HG02981 (cell line): Measurements from ENCODE around the gene UTP25.
A peak's percentile ranks its signal among the peaks of the same experiment; 100 is the strongest.

Experiments used
- ATAC-seq: cut with Tn5 transposase; IDR thresholded peaks from one replicate; pipeline ENCODE4 v1.9.1; 2021; ENCODE audit warnings: mild to moderate bottlenecking, moderate library complexity; ENCODE audit not compliant: unreplicated experiment

UTP25 gene

GRCh38 chr1:209805341-209805781 lies 22.4 kb upstream of the UTP25 start:
- ATAC-seq, result no peak

GRCh38 chr1:209805875-209806760 lies 21.7 kb upstream of the UTP25 start, which contains the start of gene IRF6:
IRF6 (minus strand) TSS chr1:209806142; CDS start chr1:209801413, 4,729 bp downstream.
- ATAC-seq, result peak; percentile 74

GRCh38 chr1:209807509-209807908 lies 20.3 kb upstream of the UTP25 start:
- ATAC-seq, result no peak

- ATAC-seq, result no peak
Measured at GRCh38 chr1:209808059-209808581, 19.7 kb upstream of the UTP25 start.

GRCh38 chr1:209809611-209810010 lies 18.2 kb upstream of the UTP25 start:
- ATAC-seq, result no peak

- ATAC-seq, result no peak
Measured at GRCh38 chr1:209810783-209811182, 17.0 kb upstream of the UTP25 start.

- no peak for ATAC-seq
Measured at GRCh38 chr1:209813902-209814301, 13.9 kb upstream of the UTP25 start.

- no peak for ATAC-seq
Measured at GRCh38 chr1:209815490-209815889, 12.3 kb upstream of the UTP25 start.

- ATAC-seq, result no peak
Measured at GRCh38 chr1:209815931-209816341, 11.8 kb upstream of the UTP25 start.

- no peak for ATAC-seq
Measured at GRCh38 chr1:209816923-209817322, 10.8 kb upstream of the UTP25 start.

GRCh38 chr1:209817691-209818090 lies 10.1 kb upstream of the UTP25 start:
- ATAC-seq, result no peak

GRCh38 chr1:209819058-209819457 lies 8.7 kb upstream of the UTP25 start:
- ATAC-seq, result no peak

GRCh38 chr1:209820986-209821385 lies 6.8 kb upstream of the UTP25 start:
- no peak for ATAC-seq

- no peak for ATAC-seq
Measured at GRCh38 chr1:209822706-209823105, 5.1 kb upstream of the UTP25 start.

GRCh38 chr1:209823143-209824041 lies 4.4 kb upstream of the UTP25 start:
- peak; percentile 38 for ATAC-seq

- ATAC-seq, result no peak
Measured at GRCh38 chr1:209825591-209826434, 2.0 kb upstream of the UTP25 start.

- no peak for ATAC-seq
Measured at GRCh38 chr1:209829716-209830115, 1.9 kb downstream of the UTP25 start.

- ATAC-seq, result no peak
Measured at GRCh38 chr1:209830722-209831121, 3.0 kb downstream of the UTP25 start.

GRCh38 chr1:209831615-209832014 lies 3.8 kb downstream of the UTP25 start:
- ATAC-seq, result no peak

- no peak for ATAC-seq
Measured at GRCh38 chr1:209835782-209836298, 8.1 kb downstream of the UTP25 start.
